ENCODE data around the gene INSRR.

INSRR gene

GRCh38 chr1:156893048-156893953 lies 34.4 kb upstream of the INSRR start, which contains the start of gene PEAR1:
Gene PEAR1 (plus strand): TSS chr1:156893718. CDS start chr1:156903927, 10,209 bp downstream.
- DNase-seq: no peak

DNA sequence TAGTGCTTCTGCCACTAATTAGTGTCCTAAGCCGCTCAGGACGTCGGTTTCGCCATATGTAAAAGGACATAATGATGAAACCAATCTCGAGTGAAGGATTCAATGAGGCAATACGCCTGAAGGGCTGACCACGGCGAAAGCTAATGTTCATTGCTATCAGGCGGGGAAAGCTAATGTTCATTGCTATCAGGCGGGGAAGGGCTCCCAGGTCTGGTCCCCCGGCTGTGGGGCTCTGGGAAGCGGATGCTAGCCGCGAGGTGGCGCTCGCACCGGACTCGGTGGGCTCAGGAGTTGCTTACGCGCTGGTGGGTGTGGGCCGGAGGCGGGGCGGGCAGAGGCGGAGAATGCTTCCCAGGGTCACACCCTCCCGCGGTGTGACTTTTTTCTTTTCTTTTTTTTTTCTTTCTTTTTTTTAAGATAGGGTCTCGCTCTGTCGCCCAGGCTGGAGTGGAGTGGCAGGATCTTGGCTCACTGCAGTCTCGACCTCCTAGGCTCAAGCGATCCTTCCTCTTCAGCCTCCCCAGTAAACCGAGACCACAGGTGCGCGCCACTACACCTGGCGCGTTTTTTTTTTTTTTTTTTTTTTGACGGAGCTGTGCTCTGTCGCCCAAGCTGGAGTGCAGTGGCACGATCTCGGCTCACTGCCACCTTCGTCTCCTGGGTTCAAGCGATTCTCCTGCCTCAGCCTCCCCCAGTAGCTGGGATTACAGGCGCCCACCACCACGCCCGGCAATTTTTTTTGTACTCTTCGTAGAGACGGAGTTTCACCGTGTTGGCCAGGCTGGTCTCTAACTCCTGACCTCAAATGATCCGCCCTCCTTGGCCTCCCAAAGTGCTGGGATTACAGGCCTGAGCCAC lies 33.5 kb upstream of the INSRR start:
- no peak for DNase-seq

DNA sequence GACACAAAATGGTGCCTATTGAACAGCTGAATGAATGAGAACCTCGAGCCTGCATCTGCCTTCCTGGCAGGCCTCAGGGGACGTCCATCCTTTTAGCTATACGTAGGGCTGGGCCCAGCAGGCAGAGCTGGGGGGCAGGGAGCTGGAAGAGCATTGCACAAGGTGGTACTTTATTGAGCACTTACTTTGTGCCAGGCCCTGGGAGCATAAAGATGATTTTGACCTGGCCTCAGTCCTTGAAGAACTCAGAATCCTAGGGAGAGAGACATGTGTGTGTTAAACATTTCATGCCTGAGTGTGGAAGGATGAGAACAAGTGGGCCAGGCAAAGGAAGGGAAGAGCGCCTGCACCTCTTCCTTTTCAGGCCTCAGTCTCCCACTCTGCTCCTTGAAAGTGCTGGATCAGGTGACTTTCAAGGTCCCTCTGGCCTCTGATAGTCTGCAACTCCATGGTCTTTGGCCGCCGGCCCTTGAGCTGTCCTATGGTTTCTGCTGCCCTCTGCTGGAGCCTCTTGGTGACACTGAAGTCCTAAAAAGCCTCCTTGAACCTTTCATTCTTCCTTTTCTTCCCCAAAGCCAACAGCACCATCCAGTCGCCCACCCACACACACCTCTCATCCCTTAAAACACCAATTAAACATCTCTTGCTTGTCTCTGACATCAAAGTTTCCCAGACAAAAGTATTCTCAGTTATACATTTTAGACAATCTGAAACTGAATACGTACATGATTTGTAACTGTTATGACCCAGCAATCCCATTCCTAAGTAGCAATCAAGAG lies 31.1 kb upstream of the INSRR start:
- DNase-seq: no peak

DNA sequence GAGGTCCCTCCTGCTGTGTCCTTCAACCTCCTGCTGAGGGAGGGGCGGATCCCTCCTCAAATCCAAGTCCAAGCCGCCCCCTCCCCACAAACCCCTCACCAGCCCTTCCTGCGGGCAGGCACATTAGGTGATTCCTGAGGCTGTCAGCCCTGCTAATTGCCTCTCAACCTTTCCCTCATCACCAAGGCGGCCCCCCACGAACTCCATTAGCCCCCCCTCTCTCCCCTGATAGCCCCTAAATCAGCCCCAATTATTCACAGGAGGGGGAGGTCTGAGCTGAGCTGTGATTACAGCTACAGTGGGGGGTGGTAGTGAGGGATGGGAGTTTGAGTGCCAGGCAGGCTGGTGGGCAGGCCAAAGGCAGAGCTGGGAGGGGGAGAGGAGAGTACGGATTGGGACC lies 28.8 kb upstream of the INSRR start:
- no peak for DNase-seq

- DNase-seq: no peak
These were observed 28.4 kb upstream of the INSRR start for GRCh38 chr1:156887317-156887716.

GRCh38 chr1:156886583-156887281 lies 27.8 kb upstream of the INSRR start:
- no peak for DNase-seq

GRCh38 chr1:156885880-156886355 lies 27.0 kb upstream of the INSRR start:
- no peak for DNase-seq

GRCh38 chr1:156885314-156885713 lies 26.4 kb upstream of the INSRR start:
- DNase-seq: no peak

GRCh38 chr1:156884560-156885184 lies 25.8 kb upstream of the INSRR start:
- DNase-seq: no peak

- no peak for DNase-seq
These were observed 25.0 kb upstream of the INSRR start for GRCh38 chr1:156883919-156884318.

- DNase-seq: no peak
These were observed 23.6 kb upstream of the INSRR start for GRCh38 chr1:156882543-156882942.

DNA sequence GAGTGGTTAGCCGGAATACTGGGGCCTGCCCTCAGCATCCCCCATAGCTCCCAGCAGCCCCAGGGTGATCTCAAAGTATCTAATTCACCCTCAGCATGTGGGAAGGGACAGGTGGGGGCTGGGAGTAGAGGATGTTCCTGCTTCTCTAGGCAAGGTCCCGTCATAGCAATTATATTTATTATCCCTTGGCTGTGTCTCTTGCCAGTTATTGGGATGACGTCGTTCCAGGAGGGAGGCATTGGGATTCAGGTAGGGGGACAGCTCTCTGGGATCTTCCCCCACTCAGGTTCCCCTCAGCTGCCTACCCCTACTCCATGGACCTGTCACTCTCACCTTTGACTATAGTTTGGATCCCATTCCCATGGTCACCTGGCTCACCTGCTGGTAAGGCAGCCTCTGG lies 22.7 kb upstream of the INSRR start:
- DNase-seq: no peak

- no peak for DNase-seq
These were observed 22.2 kb upstream of the INSRR start for GRCh38 chr1:156881101-156881500.

- no peak for DNase-seq
These were observed 21.6 kb upstream of the INSRR start for GRCh38 chr1:156880473-156880872.

DNA sequence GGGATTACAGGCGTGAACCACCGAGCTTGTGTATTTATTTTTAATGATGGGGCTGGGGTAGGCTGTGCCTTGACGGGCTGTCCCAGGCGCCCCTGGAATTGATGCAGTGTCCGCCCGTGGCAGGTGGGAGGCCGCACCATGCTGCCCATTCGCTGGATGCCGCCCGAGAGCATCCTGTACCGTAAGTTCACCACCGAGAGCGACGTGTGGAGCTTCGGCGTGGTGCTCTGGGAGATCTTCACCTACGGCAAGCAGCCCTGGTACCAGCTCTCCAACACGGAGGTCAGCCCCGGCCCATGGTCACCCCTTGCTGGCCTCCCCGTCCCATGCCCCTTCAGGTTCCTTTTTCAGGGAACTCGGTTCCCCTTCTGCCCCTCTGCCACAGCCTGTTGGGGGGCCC lies 21.0 kb upstream of the INSRR start:
- DNase-seq: no peak

DNA sequence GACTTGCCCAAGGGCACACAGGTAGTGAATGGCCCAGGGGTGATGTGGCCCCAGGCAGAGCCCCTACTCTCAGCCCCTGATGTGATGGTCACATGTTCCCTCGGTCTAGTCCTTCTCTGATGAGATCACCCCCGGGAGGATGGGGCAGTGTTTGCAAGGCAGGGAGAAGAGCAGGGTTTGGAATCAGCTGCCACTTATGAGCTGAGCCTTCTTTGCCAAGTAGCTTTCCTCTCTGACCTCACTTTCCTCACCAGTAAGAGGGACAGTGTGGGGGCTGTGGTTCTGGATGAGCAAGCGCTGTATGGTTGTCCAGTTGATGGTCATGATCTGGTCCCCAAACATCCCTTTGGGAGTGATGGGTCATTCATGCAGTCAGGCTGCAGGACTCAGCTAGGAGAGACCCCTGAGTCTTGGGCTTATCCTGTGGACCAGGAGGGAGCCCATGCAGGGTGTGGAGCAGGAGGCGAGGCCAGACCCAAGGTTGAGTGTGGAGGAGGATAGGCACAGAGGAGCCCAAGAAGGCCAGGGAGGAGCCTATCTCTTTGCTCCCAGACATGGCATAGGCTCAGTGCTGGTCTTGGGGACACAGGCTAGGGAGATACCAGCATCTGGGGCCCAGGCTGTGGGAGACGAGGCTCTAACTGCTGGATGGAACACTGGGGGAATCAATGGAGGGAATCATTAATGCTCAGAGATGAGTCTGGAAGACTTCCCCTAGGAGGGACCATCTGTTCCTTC lies 18.7 kb upstream of the INSRR start:
- no peak for DNase-seq

DNA sequence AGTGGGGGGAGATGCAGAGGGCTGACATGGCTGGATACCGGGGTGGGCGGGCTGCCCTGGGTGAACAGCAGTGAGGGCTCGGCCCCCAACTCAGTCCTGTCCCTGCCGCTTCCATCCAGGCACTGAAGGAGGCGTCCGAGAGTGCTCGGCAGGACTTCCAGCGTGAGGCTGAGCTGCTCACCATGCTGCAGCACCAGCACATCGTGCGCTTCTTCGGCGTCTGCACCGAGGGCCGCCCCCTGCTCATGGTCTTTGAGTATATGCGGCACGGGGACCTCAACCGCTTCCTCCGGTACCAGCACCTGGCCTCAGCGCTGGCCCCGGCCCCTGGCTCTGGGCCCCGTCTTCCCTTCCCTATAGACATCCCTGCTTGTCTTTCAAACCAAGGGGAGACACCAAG lies 17.4 kb upstream of the INSRR start:
- no peak for DNase-seq

- no peak for DNase-seq
These were observed 16.4 kb upstream of the INSRR start for GRCh38 chr1:156875341-156875615.

GRCh38 chr1:156874572-156875340 lies 15.8 kb upstream of the INSRR start:
- DNase-seq: no peak

GRCh38 chr1:156874142-156874541 lies 15.2 kb upstream of the INSRR start:
- DNase-seq: no peak

DNA sequence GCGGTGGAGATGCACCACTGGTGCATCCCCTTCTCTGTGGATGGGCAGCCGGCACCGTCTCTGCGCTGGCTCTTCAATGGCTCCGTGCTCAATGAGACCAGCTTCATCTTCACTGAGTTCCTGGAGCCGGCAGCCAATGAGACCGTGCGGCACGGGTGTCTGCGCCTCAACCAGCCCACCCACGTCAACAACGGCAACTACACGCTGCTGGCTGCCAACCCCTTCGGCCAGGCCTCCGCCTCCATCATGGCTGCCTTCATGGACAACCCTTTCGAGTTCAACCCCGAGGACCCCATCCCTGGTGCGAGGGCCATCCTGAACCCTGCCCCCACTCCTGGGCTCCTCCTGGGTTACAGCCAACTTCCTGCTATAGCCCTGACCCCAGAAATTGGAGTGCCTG lies 14.7 kb upstream of the INSRR start:
- no peak for DNase-seq

Measured in DMS79 (cell line).